NCI-H2081 treated with DMSO at 0.1 percent for 48 hours (cell line): ENCODE measurements around the gene HNRNPU.
"Not testable (repeated sequence)": the region's sequence is repeated elsewhere in the genome, so short reads cannot be mapped to it uniquely, and the experiment has no call there.

Experiments used
- DNase-seq: peaks from one replicate; lab custom pipeline; 2025; lab: John Stamatoyannopoulos, UW

Gene HNRNPU

GRCh38 chr1:244840219-244840794 is 24.0 kb downstream of the HNRNPU start:
- DNase-seq: no peak

- no peak for DNase-seq
Observed at GRCh38 chr1:244839656-244840055, 24.7 kb downstream of the HNRNPU start.

- DNase-seq: no peak
Observed at GRCh38 chr1:244837597-244838258, 26.6 kb downstream of the HNRNPU start.

- no peak for DNase-seq
Observed at GRCh38 chr1:244836584-244836983, 27.8 kb downstream of the HNRNPU start.

GRCh38 chr1:244836135-244836521 is 28.2 kb downstream of the HNRNPU start:
- DNase-seq: no peak

- peak; percentile 86 for DNase-seq
Observed at GRCh38 chr1:244835276-244836134, 28.8 kb downstream of the HNRNPU start, which contains the start of gene COX20. TSS of gene COX20 (plus strand) at chr1:244835658. CDS start at chr1:244835715, 57 bp downstream.

GRCh38 chr1:244834543-244835275 is 29.6 kb downstream of the HNRNPU start:
- DNase-seq: peak; percentile 87

- DNase-seq: peak; percentile 70
Observed at GRCh38 chr1:244833734-244834542, 30.4 kb downstream of the HNRNPU start.

GRCh38 chr1:244833260-244833659 is 31.1 kb downstream of the HNRNPU start:
- DNase-seq: not testable (repeated sequence)

GRCh38 chr1:244830639-244831038 is 33.7 kb downstream of the HNRNPU start:
- DNase-seq: no peak

- DNase-seq: no peak
Observed at GRCh38 chr1:244826712-244827111, 37.6 kb downstream of the HNRNPU start.

GRCh38 chr1:244822878-244823277 is 41.5 kb downstream of the HNRNPU start:
- no peak for DNase-seq

GRCh38 chr1:244821134-244821533 is 43.2 kb downstream of the HNRNPU start:
- DNase-seq: no peak

- no peak for DNase-seq
Observed at GRCh38 chr1:244820131-244820530, 44.2 kb downstream of the HNRNPU start.

- DNase-seq: no peak
Observed at GRCh38 chr1:244817415-244817894, 46.9 kb downstream of the HNRNPU start.

GRCh38 chr1:244815600-244816099 is 48.7 kb downstream of the HNRNPU start:
- no peak for DNase-seq

GRCh38 chr1:244813327-244813726 is 51.0 kb downstream of the HNRNPU start:
- no peak for DNase-seq

- DNase-seq: no peak
Observed at GRCh38 chr1:244810221-244810620, 54.1 kb downstream of the HNRNPU start.

GRCh38 chr1:244807138-244807537 is 57.2 kb downstream of the HNRNPU start:
- no peak for DNase-seq

GRCh38 chr1:244804841-244805240 is 59.5 kb downstream of the HNRNPU start:
- DNase-seq: no peak
